Thoracic aorta (tissue), 2 donors: Measurements from ENCODE around the gene CDS2. TPM values are rescaled to one million over a fixed set of nuclear protein-coding genes. Genes with fewer than 3 reads are reported as not detected.

Source experiments
- ATAC-seq: fragments of 150-250 bp; one replicate; pipeline ENCODE4 v1.8.0; 2017; ENCODE audit warnings: low read depth; ENCODE audit not compliant: insufficient number of reproducible peaks, low FRiP score
- DNase-seq: peaks from one replicate; pipeline ENCODE4 v3.0.0-alpha.2; 2020; ENCODE audit warnings: low spot score
- H3K27ac ChIP-seq, 2 donors: fragments of 200-600 bp; sonication (generic); 1 replicate in 1 of 2; 2 replicates in 1 of 2; pipeline ENCODE4 v1.5.1; 2016; ENCODE audit warnings: mild to moderate bottlenecking in 2 of 2, moderate library complexity in 2 of 2
- H3K27me3 ChIP-seq: fragments of 200-600 bp; sonication (generic); replicated peaks from 2 replicates; pipeline ENCODE4 v1.6.0; 2016; ENCODE audit warnings: mild to moderate bottlenecking; ENCODE audit not compliant: insufficient read depth
- H3K36me3 ChIP-seq: fragments of 200-600 bp; sonication (generic); one replicate; pipeline ENCODE4 v1.5.1; 2016
- H3K4me1 ChIP-seq, 2 donors: fragments of 200-600 bp; sonication (generic); 1 replicate in 1 of 2; 2 replicates in 1 of 2; pipeline versions ENCODE4 v1.5.1 to v1.6.0; 2016; ENCODE audit warnings: low read depth in 2 of 2, mild to moderate bottlenecking in 1 of 2; ENCODE audit not compliant: control insufficient read depth in 1 of 2
- H3K4me3 ChIP-seq: fragments of 200-600 bp; sonication (generic); 2 replicates; pipeline ENCODE4 v1.5.1; 2016; ENCODE audit warnings: mild to moderate bottlenecking
- H3K9me3 ChIP-seq: fragments of 200-600 bp; sonication (generic); 2 replicates; pipeline ENCODE4 v1.5.1; 2016
- CTCF ChIP-seq: fragments of 200-600 bp; sonication (generic); IDR thresholded peaks from one replicate; pipeline ENCODE4 v1.5.1; 2019; ENCODE audit warnings: antibody characterized with exemption
- total RNA-seq, 2 donors: library from RNA; depleted of rRNA; stranded (reverse); fragments of >200 nt; gene quantifications; one replicate each; pipeline versions ENCODE4 v1.1.0 to v1.2.3, GENCODE V29; 2016

The CDS2 gene
- total RNA-seq, 2 donors from 2014 or later = 63.6 to 85.6 TPM

DNA sequence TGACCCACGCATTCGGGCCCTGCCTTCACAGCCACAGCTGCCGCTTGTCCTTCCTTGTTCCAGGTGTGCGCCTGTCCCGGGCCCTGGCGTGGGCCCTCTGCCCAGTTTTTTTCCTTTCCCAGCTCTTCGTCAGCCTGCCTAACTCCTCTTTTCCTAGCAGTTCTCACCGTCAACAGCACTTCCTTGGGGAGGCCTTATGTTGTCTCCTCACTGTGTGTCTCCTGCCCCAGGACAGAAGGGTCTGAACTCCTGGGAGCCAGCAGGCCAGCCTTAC is 71.8 kb downstream of the CDS2 start:
- Histone ChIP-seq H3K36me3 (peaks cover 11% of the 10 kb centered on the region), H3K4me1 (no peaks in the 10 kb centered on the region), H3K27me3 (no peaks in the 10 kb centered on the region), H3K27ac (no peak overlapping the region), H3K4me3 (no peak overlapping the region), H3K9me3 (no peaks in the 10 kb centered on the region)
- no peak for ATAC-seq
- no peak for TF ChIP-seq CTCF
- DNase-seq = no peak

- TF ChIP-seq CTCF = no peak
- no peaks in the 10 kb centered on the region for H3K9me3 ChIP-seq
- H3K36me3 ChIP-seq = peaks cover 9% of the 10 kb centered on the region
- ATAC-seq (no peak), DNase-seq (no peak)
- no peak overlapping the region for H3K4me3 ChIP-seq
- no peak overlapping the region for H3K27ac ChIP-seq
- H3K27me3 ChIP-seq = no peaks in the 10 kb centered on the region
- peaks cover 0 to 10% of the 10 kb centered on the region in 2 donors for H3K4me1 ChIP-seq
These were observed 76.6 kb downstream of the CDS2 start for GRCh38 chr20:5203380-5203779.

DNA sequence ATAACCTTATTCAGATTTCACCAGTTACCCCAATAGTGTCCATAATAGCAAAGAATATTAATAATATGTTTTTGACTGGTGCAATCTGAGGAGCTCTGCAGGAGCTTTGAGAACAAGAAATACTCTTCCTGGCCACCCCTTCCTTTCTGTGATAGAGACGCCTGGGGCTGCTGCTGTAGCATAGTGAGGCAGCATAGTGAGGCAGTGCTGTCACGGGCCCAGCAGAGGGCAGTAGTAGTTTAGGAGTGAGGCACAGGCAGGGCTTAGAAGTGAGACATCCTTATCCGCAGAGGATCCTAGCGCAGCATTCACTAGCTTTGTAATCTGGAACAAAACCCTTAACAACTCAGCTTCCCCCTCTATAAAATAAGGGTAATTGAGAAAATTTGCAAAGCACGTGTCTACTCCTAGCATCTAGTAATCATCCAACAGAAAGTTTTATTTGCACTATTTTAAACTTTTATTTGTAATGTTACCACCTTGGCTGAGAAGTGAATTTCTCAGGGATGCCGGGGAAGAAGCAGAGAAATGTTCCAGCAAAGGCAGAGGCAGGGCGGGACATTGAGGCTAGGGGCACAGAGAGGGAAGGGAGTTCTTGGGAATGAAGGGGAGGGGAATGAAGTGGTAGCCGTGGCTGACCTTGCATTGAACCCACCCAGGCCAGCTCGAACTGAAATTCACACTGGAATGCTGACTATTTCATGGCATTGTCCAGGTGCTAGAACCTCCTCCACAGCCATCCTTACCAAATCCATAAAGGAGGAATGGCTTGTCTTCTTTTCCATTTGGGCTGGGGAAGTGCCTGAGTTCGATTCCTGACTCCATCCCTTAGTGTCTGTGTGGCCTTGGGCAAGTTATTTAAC is 78.8 kb downstream of the CDS2 start:
- Histone ChIP-seq H3K9me3 (no peaks in the 10 kb centered on the region), H3K4me3 (no peak overlapping the region), H3K4me1 (peaks cover 0 to 10% of the 10 kb centered on the region in 2 donors), H3K27ac (no peak overlapping the region), H3K36me3 (no peaks in the 10 kb centered on the region), H3K27me3 (no peaks in the 10 kb centered on the region)
- peak; percentile 40 for DNase-seq
- ATAC-seq = peak; percentile 92
- TF ChIP-seq CTCF = peak; percentile 74

DNA sequence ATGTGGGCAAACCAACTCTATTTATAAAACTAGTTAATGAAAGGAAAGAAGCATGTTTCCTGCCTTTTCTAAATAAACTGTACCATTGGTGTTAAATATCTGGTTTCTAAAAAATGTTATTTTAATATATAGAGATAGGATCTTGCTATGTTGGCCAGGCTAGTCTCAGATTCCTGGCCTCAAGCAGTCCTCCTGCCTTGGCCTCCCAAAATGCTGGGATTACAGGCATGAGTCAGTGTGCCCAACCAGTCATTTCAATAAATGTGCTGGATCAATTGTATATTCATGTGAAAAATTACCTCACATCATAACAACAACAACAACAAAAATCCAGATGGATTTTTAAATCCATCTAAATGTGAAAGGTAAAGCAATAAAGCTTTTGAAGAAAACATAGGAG is 80.3 kb downstream of the CDS2 start:
- Histone ChIP-seq H3K27ac (no peak overlapping the region), H3K4me3 (no peak overlapping the region), H3K36me3 (no peaks in the 10 kb centered on the region), H3K9me3 (no peaks in the 10 kb centered on the region), H3K27me3 (no peaks in the 10 kb centered on the region), H3K4me1 (peaks cover 0 to 10% of the 10 kb centered on the region in 2 donors)
- no peak for TF ChIP-seq CTCF
- no peak for DNase-seq
- ATAC-seq = no peak

GRCh38 chr20:5211803-5212714 is 85.3 kb downstream of the CDS2 start:
- Histone ChIP-seq H3K4me3 (no peak overlapping the region), H3K4me1 (peaks cover 0 to 7% of the 10 kb centered on the region in 2 donors), H3K27me3 (no peaks in the 10 kb centered on the region), H3K27ac (no peak overlapping the region), H3K36me3 (no peaks in the 10 kb centered on the region), H3K9me3 (no peaks in the 10 kb centered on the region)
- TF ChIP-seq CTCF = no peak
- ATAC-seq (no peak), DNase-seq (no peak)
